HepG2 (cell line): ENCODE results near the gene SFTA2. TPM values are rescaled to one million over a fixed set of nuclear protein-coding genes. Genes with fewer than 3 reads are reported as not detected.

Source experiments
- CEBPB ChIP-seq: IDR thresholded peaks from 2 replicates; pipeline ENCODE4 v1.6.1; 2011; ENCODE audit warnings: low read depth, low read length, improper control_type of control experiment, borderline replicate concordance
- JUNB ChIP-seq: sonication (generic); formaldehyde crosslinking; IDR thresholded peaks from 2 replicates; pipeline ENCODE4 v1.8.0; 2022; ENCODE audit warnings: missing genetic modification reagents, mild to moderate bottlenecking, borderline replicate concordance
- MIER3 ChIP-seq: IDR thresholded peaks from 2 replicates; pipeline ENCODE4 v1.6.1; 2016; ENCODE audit warnings: missing compliant biosample characterization, borderline replicate concordance
- MXD4 ChIP-seq: IDR thresholded peaks from 2 replicates; pipeline ENCODE4 v1.6.1; 2016; ENCODE audit warnings: mild to moderate bottlenecking, missing biosample characterization, missing genetic modification reagents
- RBM22 ChIP-seq: fragments of 200-400 bp; formaldehyde crosslinking; optimal IDR thresholded peaks from 2 replicates; pipeline ENCODE3; 2017; ENCODE audit warnings: mild to moderate bottlenecking, low read length, moderate library complexity
- SIX1 ChIP-seq: sonication (generic); formaldehyde crosslinking; IDR thresholded peaks from 2 replicates; pipeline ENCODE4 v1.4.0; 2020; ENCODE audit warnings: missing genetic modification reagents, borderline replicate concordance
- TGIF2 ChIP-seq: IDR thresholded peaks from 2 replicates; pipeline ENCODE4 v1.6.1; 2016; ENCODE audit warnings: control low read depth, missing compliant biosample characterization
- THAP11 ChIP-seq: IDR thresholded peaks from 2 replicates; pipeline ENCODE4 v1.6.1; 2016; ENCODE audit warnings: missing biosample characterization, missing genetic modification reagents
- ZNF33B ChIP-seq: sonication (generic); formaldehyde crosslinking; IDR thresholded peaks from 2 replicates; pipeline ENCODE4 v1.5.1; 2020; ENCODE audit warnings: mild to moderate bottlenecking, missing genetic modification reagents
- polyA plus RNA-seq, 8 experiments: library from polyadenylated mRNA; depleted of rRNA in 3 of 8; stranded (reverse) in 7 of 8; unstranded in 1 of 8; fragments of >200 nt; fragmentation: Illumina TruSeq in 4 of 8; extraction: Trizol in 4 of 8; gene quantifications; 2 replicates each; pipeline versions ENCODE4 v1.2.1 to v1.2.3, GENCODE V29; 2011 to 2016; ENCODE audit warnings: low read depth in 4 of 8, missing spikeins in 1 of 8, mixed read lengths in 1 of 8; ENCODE audit not compliant: insufficient read depth in 1 of 8
- total RNA-seq, 5 experiments: library from RNA; depleted of rRNA; stranded (reverse); fragments of >200 nt; fragmentation: Illumina TruSeq; extraction: Trizol; gene quantifications; 2 replicates each; pipeline ENCODE4 v1.2.3, GENCODE V29; 2016; ENCODE audit warnings: low read depth in 1 of 5
- TF ChIP-seq, protein P1 (sequence below): fragments of 450-650 bp; IDR thresholded peaks from 2 replicates; pipeline ENCODE4 v1.6.1; 2016
- TF ChIP-seq, protein P2 (sequence below): sonication (generic); formaldehyde crosslinking; IDR thresholded peaks from 2 replicates; pipeline ENCODE4 v1.4.0; 2020; ENCODE audit warnings: missing genetic modification reagents
- TF ChIP-seq, protein P3 (sequence below): sonication (generic); formaldehyde crosslinking; IDR thresholded peaks from 2 replicates; pipeline ENCODE4 v1.4.0; 2020; ENCODE audit warnings: mild to moderate bottlenecking, missing genetic modification reagents
- TF ChIP-seq, protein P4 (sequence below): sonication (generic); formaldehyde crosslinking; IDR thresholded peaks from 2 replicates; pipeline ENCODE4 v1.4.0; 2020; ENCODE audit warnings: missing genetic modification reagents
- TF ChIP-seq, protein P5 (sequence below): sonication (generic); formaldehyde crosslinking; IDR thresholded peaks from 2 replicates; pipeline ENCODE4 v1.4.0; 2020; ENCODE audit warnings: missing genetic modification reagents
- TF ChIP-seq, protein P6 (sequence below): sonication (generic); formaldehyde crosslinking; IDR thresholded peaks from 2 replicates; pipeline ENCODE4 v1.5.0; 2020; ENCODE audit warnings: mild to moderate bottlenecking, missing genetic modification reagents, moderate library complexity

The SFTA2 gene
- total and polyA plus RNA-seq, 2 of the 13 experiments (the other 11 are each of a cell fraction or from before 2014, with no cell fraction given), result not detected

DNA sequence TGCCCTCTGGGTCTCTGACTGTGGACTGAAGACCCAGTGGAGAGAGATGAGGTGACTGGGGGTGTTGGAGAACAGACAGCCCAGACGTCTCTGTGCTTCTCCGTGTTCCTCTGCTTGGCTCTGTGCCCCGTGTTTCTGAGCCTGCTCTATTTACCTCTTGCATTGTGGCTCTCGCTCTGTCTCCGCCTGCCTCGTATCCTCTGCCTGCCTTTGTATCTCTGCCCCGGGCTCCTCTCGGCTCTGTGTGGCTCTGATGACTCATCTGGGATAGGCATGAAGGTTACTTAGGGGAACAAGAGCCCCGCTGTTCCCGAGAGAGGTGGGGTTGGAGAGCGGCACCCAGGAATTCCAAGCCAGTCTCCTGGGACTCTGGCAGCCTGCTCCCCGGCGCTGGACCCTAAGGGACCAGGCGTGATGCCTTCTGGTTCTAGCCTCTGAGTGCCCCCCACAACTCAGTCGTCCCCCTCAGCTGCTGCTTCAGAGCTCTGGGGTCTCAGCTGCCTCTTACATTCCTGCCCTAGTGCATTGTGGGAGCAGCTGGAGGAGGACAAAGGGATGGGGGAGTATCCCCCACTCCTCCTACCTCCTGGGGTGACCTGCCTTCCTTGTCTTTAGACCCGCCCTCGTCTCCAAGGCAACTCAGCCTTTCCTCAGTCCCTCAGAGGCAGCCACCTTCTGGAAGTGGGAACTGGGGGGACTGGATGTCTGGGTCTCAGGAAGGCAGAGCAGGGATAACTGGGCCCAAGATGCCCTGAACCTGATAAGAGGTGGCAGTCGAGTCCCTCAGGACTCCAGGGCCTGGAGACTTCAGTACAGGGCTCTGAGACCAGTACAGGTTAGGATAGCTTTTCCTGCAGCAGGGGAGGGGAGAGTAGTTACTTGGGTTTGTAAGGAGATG is 45.7 kb downstream of the SFTA2 start (continued):
- TF ChIP-seq, protein P1, sequence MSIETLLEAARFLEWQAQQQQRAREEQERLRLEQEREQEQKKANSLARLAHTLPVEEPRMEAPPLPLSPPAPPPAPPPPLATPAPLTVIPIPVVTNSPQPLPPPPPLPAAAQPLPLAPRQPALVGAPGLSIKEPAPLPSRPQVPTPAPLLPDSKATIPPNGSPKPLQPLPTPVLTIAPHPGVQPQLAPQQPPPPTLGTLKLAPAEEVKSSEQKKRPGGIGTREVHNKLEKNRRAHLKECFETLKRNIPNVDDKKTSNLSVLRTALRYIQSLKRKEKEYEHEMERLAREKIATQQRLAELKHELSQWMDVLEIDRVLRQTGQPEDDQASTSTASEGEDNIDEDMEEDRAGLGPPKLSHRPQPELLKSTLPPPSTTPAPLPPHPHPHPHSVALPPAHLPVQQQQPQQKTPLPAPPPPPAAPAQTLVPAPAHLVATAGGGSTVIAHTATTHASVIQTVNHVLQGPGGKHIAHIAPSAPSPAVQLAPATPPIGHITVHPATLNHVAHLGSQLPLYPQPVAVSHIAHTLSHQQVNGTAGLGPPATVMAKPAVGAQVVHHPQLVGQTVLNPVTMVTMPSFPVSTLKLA, result no peak
- TF ChIP-seq, protein P2, sequence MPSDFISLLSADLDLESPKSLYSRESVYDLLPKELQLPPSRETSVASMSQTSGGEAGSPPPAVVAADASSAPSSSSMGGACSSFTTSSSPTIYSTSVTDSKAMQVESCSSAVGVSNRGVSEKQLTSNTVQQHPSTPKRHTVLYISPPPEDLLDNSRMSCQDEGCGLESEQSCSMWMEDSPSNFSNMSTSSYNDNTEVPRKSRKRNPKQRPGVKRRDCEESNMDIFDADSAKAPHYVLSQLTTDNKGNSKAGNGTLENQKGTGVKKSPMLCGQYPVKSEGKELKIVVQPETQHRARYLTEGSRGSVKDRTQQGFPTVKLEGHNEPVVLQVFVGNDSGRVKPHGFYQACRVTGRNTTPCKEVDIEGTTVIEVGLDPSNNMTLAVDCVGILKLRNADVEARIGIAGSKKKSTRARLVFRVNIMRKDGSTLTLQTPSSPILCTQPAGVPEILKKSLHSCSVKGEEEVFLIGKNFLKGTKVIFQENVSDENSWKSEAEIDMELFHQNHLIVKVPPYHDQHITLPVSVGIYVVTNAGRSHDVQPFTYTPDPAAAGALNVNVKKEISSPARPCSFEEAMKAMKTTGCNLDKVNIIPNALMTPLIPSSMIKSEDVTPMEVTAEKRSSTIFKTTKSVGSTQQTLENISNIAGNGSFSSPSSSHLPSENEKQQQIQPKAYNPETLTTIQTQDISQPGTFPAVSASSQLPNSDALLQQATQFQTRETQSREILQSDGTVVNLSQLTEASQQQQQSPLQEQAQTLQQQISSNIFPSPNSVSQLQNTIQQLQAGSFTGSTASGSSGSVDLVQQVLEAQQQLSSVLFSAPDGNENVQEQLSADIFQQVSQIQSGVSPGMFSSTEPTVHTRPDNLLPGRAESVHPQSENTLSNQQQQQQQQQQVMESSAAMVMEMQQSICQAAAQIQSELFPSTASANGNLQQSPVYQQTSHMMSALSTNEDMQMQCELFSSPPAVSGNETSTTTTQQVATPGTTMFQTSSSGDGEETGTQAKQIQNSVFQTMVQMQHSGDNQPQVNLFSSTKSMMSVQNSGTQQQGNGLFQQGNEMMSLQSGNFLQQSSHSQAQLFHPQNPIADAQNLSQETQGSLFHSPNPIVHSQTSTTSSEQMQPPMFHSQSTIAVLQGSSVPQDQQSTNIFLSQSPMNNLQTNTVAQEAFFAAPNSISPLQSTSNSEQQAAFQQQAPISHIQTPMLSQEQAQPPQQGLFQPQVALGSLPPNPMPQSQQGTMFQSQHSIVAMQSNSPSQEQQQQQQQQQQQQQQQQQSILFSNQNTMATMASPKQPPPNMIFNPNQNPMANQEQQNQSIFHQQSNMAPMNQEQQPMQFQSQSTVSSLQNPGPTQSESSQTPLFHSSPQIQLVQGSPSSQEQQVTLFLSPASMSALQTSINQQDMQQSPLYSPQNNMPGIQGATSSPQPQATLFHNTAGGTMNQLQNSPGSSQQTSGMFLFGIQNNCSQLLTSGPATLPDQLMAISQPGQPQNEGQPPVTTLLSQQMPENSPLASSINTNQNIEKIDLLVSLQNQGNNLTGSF (CRISPR knock-in tag), result no peak
- TF ChIP-seq CEBPB (no peak), THAP11 (CRISPR knock-in tag) (0 out of 2 replicates have a peak, but pooled peaks have one; percentile 13), ZNF33B (CRISPR knock-in tag) (peak; percentile 46; the same call in 1 of the 2 replicates), MIER3 (peak; percentile 77), RBM22 (no peak), MXD4 (CRISPR knock-in tag) (no peak), TGIF2 (peak; percentile 69; the same call in 1 of the 2 replicates), JUNB (CRISPR knock-in tag) (no peak; the same call in 1 of the 2 replicates), SIX1 (CRISPR knock-in tag) (peak; percentile 24; the same call in 1 of the 2 replicates)
- TF ChIP-seq, protein P3, sequence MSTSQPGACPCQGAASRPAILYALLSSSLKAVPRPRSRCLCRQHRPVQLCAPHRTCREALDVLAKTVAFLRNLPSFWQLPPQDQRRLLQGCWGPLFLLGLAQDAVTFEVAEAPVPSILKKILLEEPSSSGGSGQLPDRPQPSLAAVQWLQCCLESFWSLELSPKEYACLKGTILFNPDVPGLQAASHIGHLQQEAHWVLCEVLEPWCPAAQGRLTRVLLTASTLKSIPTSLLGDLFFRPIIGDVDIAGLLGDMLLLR, result no peak
- TF ChIP-seq, protein P4, sequence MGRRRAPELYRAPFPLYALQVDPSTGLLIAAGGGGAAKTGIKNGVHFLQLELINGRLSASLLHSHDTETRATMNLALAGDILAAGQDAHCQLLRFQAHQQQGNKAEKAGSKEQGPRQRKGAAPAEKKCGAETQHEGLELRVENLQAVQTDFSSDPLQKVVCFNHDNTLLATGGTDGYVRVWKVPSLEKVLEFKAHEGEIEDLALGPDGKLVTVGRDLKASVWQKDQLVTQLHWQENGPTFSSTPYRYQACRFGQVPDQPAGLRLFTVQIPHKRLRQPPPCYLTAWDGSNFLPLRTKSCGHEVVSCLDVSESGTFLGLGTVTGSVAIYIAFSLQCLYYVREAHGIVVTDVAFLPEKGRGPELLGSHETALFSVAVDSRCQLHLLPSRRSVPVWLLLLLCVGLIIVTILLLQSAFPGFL (CRISPR knock-in tag), result no peak
- TF ChIP-seq, protein P5, sequence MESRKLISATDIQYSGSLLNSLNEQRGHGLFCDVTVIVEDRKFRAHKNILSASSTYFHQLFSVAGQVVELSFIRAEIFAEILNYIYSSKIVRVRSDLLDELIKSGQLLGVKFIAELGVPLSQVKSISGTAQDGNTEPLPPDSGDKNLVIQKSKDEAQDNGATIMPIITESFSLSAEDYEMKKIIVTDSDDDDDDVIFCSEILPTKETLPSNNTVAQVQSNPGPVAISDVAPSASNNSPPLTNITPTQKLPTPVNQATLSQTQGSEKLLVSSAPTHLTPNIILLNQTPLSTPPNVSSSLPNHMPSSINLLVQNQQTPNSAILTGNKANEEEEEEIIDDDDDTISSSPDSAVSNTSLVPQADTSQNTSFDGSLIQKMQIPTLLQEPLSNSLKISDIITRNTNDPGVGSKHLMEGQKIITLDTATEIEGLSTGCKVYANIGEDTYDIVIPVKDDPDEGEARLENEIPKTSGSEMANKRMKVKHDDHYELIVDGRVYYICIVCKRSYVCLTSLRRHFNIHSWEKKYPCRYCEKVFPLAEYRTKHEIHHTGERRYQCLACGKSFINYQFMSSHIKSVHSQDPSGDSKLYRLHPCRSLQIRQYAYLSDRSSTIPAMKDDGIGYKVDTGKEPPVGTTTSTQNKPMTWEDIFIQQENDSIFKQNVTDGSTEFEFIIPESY (CRISPR knock-in tag), result no peak
- TF ChIP-seq, protein P6, sequence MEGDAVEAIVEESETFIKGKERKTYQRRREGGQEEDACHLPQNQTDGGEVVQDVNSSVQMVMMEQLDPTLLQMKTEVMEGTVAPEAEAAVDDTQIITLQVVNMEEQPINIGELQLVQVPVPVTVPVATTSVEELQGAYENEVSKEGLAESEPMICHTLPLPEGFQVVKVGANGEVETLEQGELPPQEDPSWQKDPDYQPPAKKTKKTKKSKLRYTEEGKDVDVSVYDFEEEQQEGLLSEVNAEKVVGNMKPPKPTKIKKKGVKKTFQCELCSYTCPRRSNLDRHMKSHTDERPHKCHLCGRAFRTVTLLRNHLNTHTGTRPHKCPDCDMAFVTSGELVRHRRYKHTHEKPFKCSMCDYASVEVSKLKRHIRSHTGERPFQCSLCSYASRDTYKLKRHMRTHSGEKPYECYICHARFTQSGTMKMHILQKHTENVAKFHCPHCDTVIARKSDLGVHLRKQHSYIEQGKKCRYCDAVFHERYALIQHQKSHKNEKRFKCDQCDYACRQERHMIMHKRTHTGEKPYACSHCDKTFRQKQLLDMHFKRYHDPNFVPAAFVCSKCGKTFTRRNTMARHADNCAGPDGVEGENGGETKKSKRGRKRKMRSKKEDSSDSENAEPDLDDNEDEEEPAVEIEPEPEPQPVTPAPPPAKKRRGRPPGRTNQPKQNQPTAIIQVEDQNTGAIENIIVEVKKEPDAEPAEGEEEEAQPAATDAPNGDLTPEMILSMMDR (CRISPR knock-in tag), result no peak
